BJ (cell line): ENCODE measurements around the gene RGS3. TPM values are rescaled to one million over a fixed set of nuclear protein-coding genes. Genes with fewer than 3 reads are reported as not detected.
"Not testable (repeated sequence)": the region's sequence is repeated elsewhere in the genome, so short reads cannot be mapped to it uniquely, and the experiment has no call there.

Experiments
- CTCF ChIA-PET: fragments of 350-600 bp; formaldehyde crosslinking; extraction: SDS; loops from one replicate; lab custom pipeline; 2021; ENCODE audit warnings: antibody characterized with exemption, inconsistent platforms; lab: Yijun Ruan, JAX
- POLR2A ChIA-PET: fragments of 300-600 bp; sonication (Branson Sonifier 250); formaldehyde crosslinking; extraction: SDS; loops from one replicate; lab custom pipeline; 2021; ENCODE audit warnings: antibody characterized with exemption; lab: Charles Lee
- DNase-seq: peaks from one replicate; pipeline ENCODE4 v3.0.0-alpha.2; 2011; ENCODE audit warnings: low read depth
- H3K27me3 ChIP-seq: 2 replicates; pipeline ENCODE4 v1.6.0; 2011; ENCODE audit warnings: low read length; ENCODE audit not compliant: control insufficient read depth, insufficient read depth
- H3K36me3 ChIP-seq: 2 replicates; pipeline ENCODE4 v1.5.1; 2011; ENCODE audit warnings: low read length; ENCODE audit not compliant: control insufficient read depth, insufficient read depth
- H3K4me3 ChIP-seq: 2 replicates; pipeline ENCODE4 v1.5.1; 2011; ENCODE audit warnings: low read depth, mild to moderate bottlenecking, control low read depth, low read length
- CTCF ChIP-seq: IDR thresholded peaks from 2 replicates; pipeline ENCODE4 v1.5.1; 2011; ENCODE audit warnings: low read depth, mild to moderate bottlenecking, control low read depth, inconsistent platforms, low read length, moderate library complexity; ENCODE audit not compliant: insufficient read depth
- polyA plus RNA-seq: library from polyadenylated mRNA; depleted of rRNA; stranded (reverse); fragments of >200 nt; gene quantifications from 2 replicates; pipeline ENCODE4 v1.2.3, GENCODE V29; 2011

Gene RGS3
- polyA plus RNA-seq, 1 experiment: 66.4 TPM

GRCh38 chr9:113638897-113639296, 175.4 kb downstream of the RGS3 start:
- CTCF ChIA-PET: interaction anchor here (0.6 to 2.8 kb wide), 3 partner anchors 16 to 168 kb away, joined by 3 to 11 read pairs (median 3); no protein-coding TSS in a partner anchor

GRCh38 chr9:113639411-113639970, 176.0 kb downstream of the RGS3 start:
- DNase-seq, POLR2A ChIA-PET, H3K4me3 ChIP-seq, H3K36me3 ChIP-seq, H3K27me3 ChIP-seq: not testable (repeated sequence)
- CTCF ChIA-PET: interaction anchor here (0.6 to 2.8 kb wide), 2 partner anchors 16 to 193 kb away, joined by 3 to 11 read pairs; no protein-coding TSS in a partner anchor

More at GRCh38 chr9:113638897-113639296, 175.4 kb downstream of the RGS3 start:
- no peak for TF ChIP-seq CTCF
- H3K27me3 ChIP-seq: peaks cover 3% of the 10 kb centered on the region
- no peaks in the 10 kb centered on the region for H3K36me3 ChIP-seq
- DNase-seq: no peak
- POLR2A ChIA-PET: no interaction called here
- no peak overlapping the region for H3K4me3 ChIP-seq

- CTCF ChIA-PET: interaction anchor here (0.6 to 2.8 kb wide), 2 partner anchors 15 to 194 kb away, joined by 3 to 11 read pairs; no protein-coding TSS in a partner anchor
- H3K4me3 ChIP-seq: no peak overlapping the region
- POLR2A ChIA-PET: no interaction called here
- H3K27me3 ChIP-seq: peaks cover 3% of the 10 kb centered on the region
- H3K36me3 ChIP-seq: no peaks in the 10 kb centered on the region
- no peak for DNase-seq
- no peak for TF ChIP-seq CTCF
Observed at GRCh38 chr9:113640418-113640817, 176.9 kb downstream of the RGS3 start.

GRCh38 chr9:113641100-113641885, 177.8 kb downstream of the RGS3 start:
- Histone ChIP-seq H3K27me3 (peaks cover 3% of the 10 kb centered on the region), H3K4me3 (no peak overlapping the region), H3K36me3 (no peaks in the 10 kb centered on the region)
- no peak for TF ChIP-seq CTCF
- ChIA-PET CTCF (no interaction called here), POLR2A (interaction anchor here (0.7 kb wide), 1 partner anchor 270 kb away, joined by 5 read pairs; no protein-coding TSS in a partner anchor)
- no peak for DNase-seq

GRCh38 chr9:113644321-113644720, 180.8 kb downstream of the RGS3 start:
- ChIA-PET CTCF (interaction anchor here (2.0 to 26.1 kb wide), 2 partner anchors 11 to 52 kb away, joined by 8 to 1084 read pairs; no protein-coding TSS in a partner anchor), POLR2A (no interaction called here)
- TF ChIP-seq CTCF: no peak
- no peaks in the 10 kb centered on the region for H3K36me3 ChIP-seq
- H3K27me3 ChIP-seq: peaks cover 3% of the 10 kb centered on the region; the same call in 1 of the 2 replicates
- DNase-seq: no peak
- H3K4me3 ChIP-seq: no peak overlapping the region
